ENCODE results near the gene PTPRA.
"Not testable (repeated sequence)": the region's sequence is repeated elsewhere in the genome, so short reads cannot be mapped to it uniquely, and the experiment has no call there.

The PTPRA gene

GRCh38 chr20:2889797-2890196 is 16.5 kb downstream of the PTPRA start:
- ChIA-PET POLR2A (no interaction called here), CTCF (interaction anchor here (1.2 kb wide), 1 partner anchor 12 kb away, joined by 4 read pairs; no protein-coding TSS in a partner anchor)
- DNase-seq (ENCODE audit: extremely low spot score), result no peak
- TF ChIP-seq CTCF (IDR thresholded peaks at IDR 0.05; ENCODE audit: control extremely low read depth, extremely low read depth, low read depth, missing control alignments), result no peak

- POLR2A ChIA-PET, result no interaction called here
- TF ChIP-seq CTCF (IDR thresholded peaks at IDR 0.05; ENCODE audit: control extremely low read depth, extremely low read depth, low read depth, missing control alignments), result no peak
- CTCF ChIA-PET, result no interaction called here
- DNase-seq (ENCODE audit: extremely low spot score), result no peak
These were observed 17.5 kb downstream of the PTPRA start for GRCh38 chr20:2890742-2891141.

GRCh38 chr20:2891343-2891742 is 18.1 kb downstream of the PTPRA start:
- no peak for TF ChIP-seq CTCF (IDR thresholded peaks at IDR 0.05; ENCODE audit: control extremely low read depth, extremely low read depth, low read depth, missing control alignments)
- CTCF ChIA-PET, result no interaction called here
- DNase-seq (ENCODE audit: extremely low spot score), result no peak
- POLR2A ChIA-PET, result no interaction called here

- CTCF ChIA-PET, result interaction anchor here (0.6 to 1.5 kb wide), 2 partner anchors 15 to 140 kb away, joined by 3 to 4 read pairs; no protein-coding TSS in a partner anchor
- DNase-seq (ENCODE audit: extremely low spot score), result no peak
- TF ChIP-seq CTCF (IDR thresholded peaks at IDR 0.05; ENCODE audit: control extremely low read depth, extremely low read depth, low read depth, missing control alignments), result no peak
- POLR2A ChIA-PET, result interaction anchor here (0.7 kb wide), 2 partner anchors 10 to 27 kb away, joined by 5 to 9 read pairs; no protein-coding TSS in a partner anchor
These were observed 19.1 kb downstream of the PTPRA start for GRCh38 chr20:2892376-2892775.

- no peak for DNase-seq (ENCODE audit: extremely low spot score)
- no peak for TF ChIP-seq CTCF (IDR thresholded peaks at IDR 0.05; ENCODE audit: control extremely low read depth, extremely low read depth, low read depth, missing control alignments)
- CTCF ChIA-PET, result no interaction called here
- POLR2A ChIA-PET, result no interaction called here
These were observed 20.9 kb downstream of the PTPRA start for GRCh38 chr20:2894221-2894620.

- DNase-seq (ENCODE audit: extremely low spot score); POLR2A ChIA-PET: not testable (repeated sequence)
- CTCF ChIA-PET, result interaction anchor here (1.4 kb wide), 1 partner anchor 12 kb away, joined by 3 read pairs; no protein-coding TSS in a partner anchor
These were observed 21.9 kb downstream of the PTPRA start for GRCh38 chr20:2895154-2895553.

- POLR2A ChIA-PET, result no interaction called here
- TF ChIP-seq CTCF (IDR thresholded peaks at IDR 0.05; ENCODE audit: control extremely low read depth, extremely low read depth, low read depth, missing control alignments), result no peak
- DNase-seq (ENCODE audit: extremely low spot score), result peak; percentile 43
- CTCF ChIA-PET, result no interaction called here
These were observed 26.0 kb downstream of the PTPRA start for GRCh38 chr20:2899243-2899642.
